ENCODE results near the gene ZCCHC14. TPM values are rescaled to one million over a fixed set of nuclear protein-coding genes. Genes with fewer than 3 reads are reported as not detected.
A peak's percentile ranks its signal among the peaks of the same experiment; 100 is the strongest.
"Not testable (repeated sequence)": the region's sequence is repeated elsewhere in the genome, so short reads cannot be mapped to it uniquely, and the experiment has no call there.

ZCCHC14 gene
- total RNA-seq, 2 donors from 2014 or later, result 3.0 to 5.2 TPM

GRCh38 chr16:87484487-87485331, 8.1 kb downstream of the ZCCHC14 start:
- H3K9me3 Mint-ChIP-seq, result no peaks in the 10 kb centered on the region
- H3K27ac Mint-ChIP-seq, result peak overlapping the region; percentile 90
- H3K36me3 Mint-ChIP-seq (ENCODE audit: low read depth), result peaks cover 10% of the 10 kb centered on the region
- no peak for ATAC-seq (replicated peaks)
- peak overlapping the region; percentile 73 for H3K4me3 Mint-ChIP-seq
- H3K4me1 Mint-ChIP-seq, result peaks cover 53% of the 10 kb centered on the region
- no peaks in the 10 kb centered on the region for H3K27me3 Mint-ChIP-seq

- Mint-ChIP-seq H3K27ac (peak overlapping the region; percentile 48), H3K36me3 (ENCODE audit: low read depth) (peaks cover 10% of the 10 kb centered on the region), H3K4me3 (no peak overlapping the region), H3K4me1 (peaks cover 45% of the 10 kb centered on the region), H3K27me3 (no peaks in the 10 kb centered on the region), H3K9me3 (no peaks in the 10 kb centered on the region)
- ATAC-seq (replicated peaks), result no peak
These were observed 9.3 kb downstream of the ZCCHC14 start for GRCh38 chr16:87483481-87483880.

GRCh38 chr16:87482670-87483069, 10.2 kb downstream of the ZCCHC14 start:
- peaks cover 49% of the 10 kb centered on the region for H3K4me1 Mint-ChIP-seq
- not testable (repeated sequence) for H3K9me3 Mint-ChIP-seq; H3K27me3 Mint-ChIP-seq; H3K36me3 Mint-ChIP-seq (ENCODE audit: low read depth); ATAC-seq (replicated peaks); H3K27ac Mint-ChIP-seq; H3K4me3 Mint-ChIP-seq

GRCh38 chr16:87482266-87482665, 10.6 kb downstream of the ZCCHC14 start:
- Mint-ChIP-seq H3K9me3 (no peaks in the 10 kb centered on the region), H3K27me3 (no peaks in the 10 kb centered on the region), H3K36me3 (ENCODE audit: low read depth) (peaks cover 10% of the 10 kb centered on the region), H3K27ac (no peak overlapping the region), H3K4me1 (peaks cover 51% of the 10 kb centered on the region), H3K4me3 (no peak overlapping the region)
- ATAC-seq (replicated peaks), result no peak

- H3K27ac Mint-ChIP-seq; ATAC-seq (replicated peaks); H3K4me3 Mint-ChIP-seq; H3K27me3 Mint-ChIP-seq; H3K9me3 Mint-ChIP-seq; H3K36me3 Mint-ChIP-seq (ENCODE audit: low read depth): not testable (repeated sequence)
- H3K4me1 Mint-ChIP-seq, result peaks cover 47% of the 10 kb centered on the region
These were observed 11.1 kb downstream of the ZCCHC14 start for GRCh38 chr16:87481711-87482110.

GRCh38 chr16:87477209-87477981, 15.4 kb downstream of the ZCCHC14 start:
- H3K27me3 Mint-ChIP-seq; H3K27ac Mint-ChIP-seq; H3K9me3 Mint-ChIP-seq; ATAC-seq (replicated peaks); H3K4me3 Mint-ChIP-seq: not testable (repeated sequence)
- Mint-ChIP-seq H3K36me3 (ENCODE audit: low read depth) (peaks cover 19% of the 10 kb centered on the region), H3K4me1 (peaks cover 36% of the 10 kb centered on the region)

- Mint-ChIP-seq H3K4me3 (no peak overlapping the region), H3K4me1 (peaks cover 25% of the 10 kb centered on the region), H3K27me3 (no peaks in the 10 kb centered on the region), H3K9me3 (no peaks in the 10 kb centered on the region), H3K36me3 (ENCODE audit: low read depth) (peaks cover 19% of the 10 kb centered on the region), H3K27ac (peak overlapping the region; percentile 50)
- ATAC-seq (replicated peaks), result no peak
These were observed 18.2 kb downstream of the ZCCHC14 start for GRCh38 chr16:87474566-87474996.

GRCh38 chr16:87474017-87474416, 18.8 kb downstream of the ZCCHC14 start:
- H3K27me3 Mint-ChIP-seq, result no peaks in the 10 kb centered on the region
- H3K4me1 Mint-ChIP-seq, result peaks cover 25% of the 10 kb centered on the region
- H3K27ac Mint-ChIP-seq, result peak overlapping the region; percentile 50
- H3K36me3 Mint-ChIP-seq (ENCODE audit: low read depth), result peaks cover 19% of the 10 kb centered on the region
- no peak overlapping the region for H3K4me3 Mint-ChIP-seq
- ATAC-seq (replicated peaks), result no peak
- no peaks in the 10 kb centered on the region for H3K9me3 Mint-ChIP-seq

GRCh38 chr16:87472935-87473334, 19.9 kb downstream of the ZCCHC14 start:
- no peaks in the 10 kb centered on the region for H3K9me3 Mint-ChIP-seq
- peaks cover 19% of the 10 kb centered on the region for H3K36me3 Mint-ChIP-seq (ENCODE audit: low read depth)
- no peak overlapping the region for H3K27ac Mint-ChIP-seq
- no peak for ATAC-seq (replicated peaks)
- H3K4me1 Mint-ChIP-seq, result peaks cover 22% of the 10 kb centered on the region
- H3K27me3 Mint-ChIP-seq, result no peaks in the 10 kb centered on the region
- no peak overlapping the region for H3K4me3 Mint-ChIP-seq

- H3K27me3 Mint-ChIP-seq, result no peaks in the 10 kb centered on the region
- peaks cover 19% of the 10 kb centered on the region for H3K36me3 Mint-ChIP-seq (ENCODE audit: low read depth)
- no peaks in the 10 kb centered on the region for H3K9me3 Mint-ChIP-seq
- no peak for ATAC-seq (replicated peaks)
- peaks cover 19% of the 10 kb centered on the region for H3K4me1 Mint-ChIP-seq
- no peak overlapping the region for H3K4me3 Mint-ChIP-seq
- no peak overlapping the region for H3K27ac Mint-ChIP-seq
These were observed 20.6 kb downstream of the ZCCHC14 start for GRCh38 chr16:87472142-87472778.

GRCh38 chr16:87471278-87472141, 21.3 kb downstream of the ZCCHC14 start:
- H3K4me1 Mint-ChIP-seq, result peaks cover 18% of the 10 kb centered on the region
- no peak overlapping the region for H3K27ac Mint-ChIP-seq
- peaks cover 19% of the 10 kb centered on the region for H3K36me3 Mint-ChIP-seq (ENCODE audit: low read depth)
- ATAC-seq (replicated peaks), result no peak
- H3K27me3 Mint-ChIP-seq, result no peaks in the 10 kb centered on the region
- no peak overlapping the region for H3K4me3 Mint-ChIP-seq
- no peaks in the 10 kb centered on the region for H3K9me3 Mint-ChIP-seq

GRCh38 chr16:87470332-87470731, 22.5 kb downstream of the ZCCHC14 start:
- peaks cover 11% of the 10 kb centered on the region for H3K4me1 Mint-ChIP-seq
- no peak overlapping the region for H3K4me3 Mint-ChIP-seq
- H3K36me3 Mint-ChIP-seq (ENCODE audit: low read depth), result peaks cover 14% of the 10 kb centered on the region
- ATAC-seq (replicated peaks), result no peak
- H3K27me3 Mint-ChIP-seq, result no peaks in the 10 kb centered on the region
- no peak overlapping the region for H3K27ac Mint-ChIP-seq
- no peaks in the 10 kb centered on the region for H3K9me3 Mint-ChIP-seq

- H3K27ac Mint-ChIP-seq, result no peak overlapping the region
- peaks cover 13% of the 10 kb centered on the region for H3K4me1 Mint-ChIP-seq
- ATAC-seq (replicated peaks), result no peak
- H3K36me3 Mint-ChIP-seq (ENCODE audit: low read depth), result peaks cover 2% of the 10 kb centered on the region
- H3K9me3 Mint-ChIP-seq, result no peaks in the 10 kb centered on the region
- no peaks in the 10 kb centered on the region for H3K27me3 Mint-ChIP-seq
- no peak overlapping the region for H3K4me3 Mint-ChIP-seq
These were observed 23.7 kb downstream of the ZCCHC14 start for GRCh38 chr16:87469169-87469568.

GRCh38 chr16:87468550-87468949, 24.3 kb downstream of the ZCCHC14 start:
- no peak for ATAC-seq (replicated peaks)
- Mint-ChIP-seq H3K27ac (no peak overlapping the region), H3K4me3 (no peak overlapping the region), H3K4me1 (peaks cover 17% of the 10 kb centered on the region), H3K9me3 (no peaks in the 10 kb centered on the region), H3K36me3 (ENCODE audit: low read depth) (no peaks in the 10 kb centered on the region), H3K27me3 (no peaks in the 10 kb centered on the region)

Measured in activated T-helper 17 cell treated with anti-CD3 and anti-CD28 coated beads, Interleukin-2, amount 50 U/mL, for 72 hours (primary cell).